GM18907 (cell line): ENCODE data around the gene ACACA.

Source experiments
- ATAC-seq: cut with Tn5 transposase; IDR thresholded peaks from one replicate; pipeline ENCODE4 v1.9.1; 2021; ENCODE audit warnings: mild to moderate bottlenecking, moderate library complexity; ENCODE audit not compliant: unreplicated experiment

ACACA gene

DNA sequence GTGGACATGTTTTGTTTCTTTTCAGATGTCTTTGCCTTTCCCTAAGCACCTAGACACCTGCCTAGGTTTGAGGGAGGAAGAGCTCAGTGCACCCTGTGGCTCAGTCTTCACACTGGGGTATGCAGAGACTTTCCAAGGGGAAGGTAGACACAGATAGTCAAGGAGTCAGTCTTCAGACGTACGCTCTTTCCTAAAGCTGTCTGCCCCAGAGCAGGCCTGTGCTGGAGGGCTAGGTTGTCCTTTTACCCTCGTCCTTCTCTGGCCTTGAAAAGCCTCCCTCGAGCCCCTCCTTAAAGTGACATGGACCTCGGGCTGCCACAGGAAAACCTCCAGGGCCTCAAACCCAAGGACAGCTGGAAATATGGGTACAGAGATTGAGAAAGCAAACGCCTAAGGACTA is 354.2 kb downstream of the ACACA start:
- ATAC-seq = no peak

DNA sequence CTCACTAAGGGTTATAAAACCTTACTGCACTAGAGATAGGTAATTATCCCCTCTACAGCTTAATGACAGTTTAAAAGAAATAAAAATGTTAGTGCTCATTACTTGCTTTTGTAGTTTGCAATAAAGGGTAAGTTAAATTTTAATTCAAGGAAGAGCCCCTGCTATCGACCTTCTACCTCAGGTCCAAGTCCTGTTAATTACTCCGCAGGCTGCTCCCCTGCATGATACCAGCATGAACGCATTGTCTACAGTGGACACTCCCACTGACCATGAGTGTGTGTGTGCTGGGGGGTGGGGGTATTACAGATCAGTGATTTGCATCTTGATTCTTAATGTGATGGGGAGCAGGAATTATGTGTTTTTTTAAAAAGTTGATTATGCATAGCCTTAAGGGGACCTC is 354.8 kb downstream of the ACACA start:
- ATAC-seq = no peak

DNA sequence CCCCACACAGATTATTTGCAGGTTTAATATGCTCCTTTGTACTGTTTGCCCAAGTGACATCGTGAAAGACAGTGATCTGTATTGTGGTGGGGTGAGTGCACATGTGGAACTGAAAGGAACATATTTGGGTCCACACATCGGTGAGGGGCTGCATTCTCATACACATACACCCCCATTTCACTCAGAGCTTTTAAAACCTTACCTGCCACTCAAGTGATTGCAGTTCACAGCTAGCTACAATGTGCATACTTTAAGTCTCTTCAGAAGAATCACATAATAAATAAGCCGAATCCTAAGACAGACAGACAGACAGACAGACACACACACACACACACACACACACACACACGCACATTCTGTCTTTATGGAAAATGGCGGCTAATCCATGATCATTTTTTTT is 355.3 kb downstream of the ACACA start:
- ATAC-seq = no peak

DNA sequence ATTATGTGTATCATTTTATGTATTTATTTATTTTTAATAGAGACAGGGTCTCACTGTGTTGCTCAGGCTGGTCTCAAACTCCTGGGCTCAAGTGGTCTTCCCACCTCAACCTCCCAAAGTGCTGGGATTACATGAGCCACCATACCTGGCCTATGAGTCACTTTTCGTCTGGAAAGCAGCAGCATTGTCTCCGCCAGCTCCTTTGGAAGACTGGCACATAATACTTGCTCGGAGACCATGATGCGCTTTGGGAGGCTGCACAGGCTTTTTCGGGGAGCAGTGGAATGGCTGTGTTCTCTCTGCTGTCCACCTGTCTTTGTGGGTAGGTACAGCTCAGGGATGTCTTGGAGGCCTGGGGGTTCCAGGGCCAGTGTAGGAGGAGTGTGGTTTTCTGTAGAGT is 355.7 kb downstream of the ACACA start:
- ATAC-seq = no peak

DNA sequence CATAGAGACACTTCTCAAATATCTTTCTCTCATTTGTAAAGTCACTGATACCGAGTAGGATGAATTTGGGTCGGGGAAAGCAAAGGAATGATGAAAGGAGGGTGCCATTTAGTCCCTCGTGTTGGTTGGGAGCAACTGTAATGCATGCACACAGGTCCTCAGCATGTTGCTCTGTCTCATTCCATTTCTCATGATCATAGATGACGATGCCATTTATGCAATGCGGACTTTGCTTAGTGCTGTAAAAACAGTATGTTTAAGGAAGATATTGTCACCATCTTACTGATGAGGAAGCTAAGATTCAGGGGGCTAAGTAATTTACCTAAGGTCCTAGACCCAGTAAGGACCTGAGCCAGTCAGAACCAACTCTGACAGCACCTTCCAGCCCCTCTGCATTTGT is 357.8 kb downstream of the ACACA start:
- no peak for ATAC-seq

DNA sequence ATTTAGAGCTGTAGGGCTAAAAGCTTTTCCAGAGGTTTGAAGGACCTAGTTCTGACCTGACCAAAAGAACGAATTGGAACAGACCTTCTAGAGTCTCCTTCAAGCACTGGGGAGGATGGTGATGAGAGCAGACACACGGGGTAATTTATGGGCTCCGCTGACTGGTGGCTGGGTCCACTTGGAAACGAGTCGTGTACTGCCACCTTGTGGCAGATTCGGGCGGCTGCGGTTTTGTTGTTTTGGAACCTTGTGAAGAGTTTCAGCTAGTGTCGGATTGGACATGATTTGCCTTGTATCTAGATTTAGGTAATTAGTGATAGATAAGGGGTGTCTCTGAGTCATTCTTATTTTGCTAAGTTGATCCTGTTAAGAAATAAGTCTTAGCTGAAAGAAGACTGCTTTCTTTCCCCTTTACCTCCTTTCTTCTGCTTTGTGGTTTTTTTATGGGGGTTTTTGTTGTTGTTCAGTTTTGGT is 359.0 kb downstream of the ACACA start:
- ATAC-seq = no peak

DNA sequence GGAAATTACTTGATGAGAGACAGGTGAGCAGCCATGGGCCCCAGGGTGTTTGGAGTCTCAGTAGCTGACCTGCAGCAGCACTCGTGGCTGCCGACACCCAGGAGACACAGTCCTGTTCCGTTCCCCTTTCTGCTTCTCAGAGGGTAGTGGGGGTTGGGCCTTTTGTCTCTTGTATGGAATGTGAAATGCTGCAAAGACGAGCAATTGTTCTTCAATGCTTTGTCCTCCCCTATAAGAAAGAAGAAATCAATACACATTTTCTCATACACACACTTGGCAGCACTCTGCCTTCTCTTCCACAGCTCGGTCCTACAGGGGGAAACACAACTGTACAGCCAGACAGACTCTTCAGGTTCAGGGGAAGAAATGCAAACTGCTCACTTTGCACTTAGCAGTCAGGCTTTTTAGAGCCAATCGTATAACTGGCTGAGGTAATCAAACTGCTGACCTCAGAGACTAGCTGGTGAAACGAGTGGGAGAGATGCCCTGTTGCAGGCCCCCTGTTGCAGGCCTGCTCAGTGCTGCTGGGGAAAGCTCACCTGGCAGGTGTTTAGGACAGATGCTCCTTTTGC is 361.2 kb downstream of the ACACA start:
- ATAC-seq = no peak

DNA sequence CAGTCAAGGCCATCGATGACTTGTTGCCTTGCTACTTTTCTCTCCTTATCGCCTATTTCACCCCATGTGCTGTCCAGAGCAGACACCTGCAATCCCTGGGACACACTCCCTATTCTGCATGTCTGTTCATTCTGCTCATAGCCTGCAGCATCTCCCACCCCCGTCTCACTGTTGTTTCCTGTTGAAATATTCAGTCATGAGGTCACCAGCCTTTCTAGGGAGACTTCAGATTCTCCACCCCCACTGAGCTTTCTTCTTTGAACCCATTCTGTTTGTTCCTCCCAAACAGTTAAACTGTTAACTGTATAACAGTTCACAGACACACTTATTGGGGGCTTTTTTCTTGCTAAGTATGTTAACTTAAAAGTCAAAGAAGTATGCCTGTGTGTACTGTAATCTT is 363.4 kb downstream of the ACACA start:
- ATAC-seq = no peak

DNA sequence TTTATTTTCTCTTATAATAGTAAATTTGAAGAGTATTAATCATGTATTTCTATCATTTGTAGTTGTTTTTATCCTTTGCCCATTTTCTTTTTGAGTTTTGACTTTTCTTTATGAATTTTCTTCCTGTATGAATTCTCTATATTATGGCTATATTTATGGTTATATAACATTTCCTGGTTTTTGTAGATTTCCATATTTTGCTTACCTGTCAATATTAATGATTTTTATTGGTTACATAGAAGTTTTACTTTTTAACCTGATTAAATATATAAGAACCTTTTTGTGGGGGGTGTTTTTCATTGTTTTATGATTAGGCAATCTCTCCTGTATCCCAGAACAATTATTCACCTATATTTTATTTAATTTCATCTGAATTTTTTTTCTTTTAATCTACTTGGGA is 364.7 kb downstream of the ACACA start:
- no peak for ATAC-seq

DNA sequence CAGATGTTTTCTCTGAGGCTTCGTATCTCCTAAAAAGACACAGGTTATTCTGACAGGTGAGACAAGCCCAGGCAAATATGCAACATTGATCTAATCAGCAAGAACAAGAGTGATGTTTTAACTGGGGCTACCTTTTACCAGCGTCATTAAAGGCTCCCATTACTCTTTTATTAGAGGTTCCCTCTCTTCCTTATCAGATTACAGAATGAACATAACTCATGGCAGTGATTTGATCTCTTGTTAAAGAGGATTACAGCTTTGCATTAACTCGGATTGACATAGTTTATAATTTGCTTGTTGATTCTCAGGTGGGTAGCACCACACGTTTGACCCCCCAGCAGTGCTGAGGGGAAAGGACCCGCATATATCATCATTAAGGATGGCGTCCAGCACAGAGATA is 367.4 kb downstream of the ACACA start:
- ATAC-seq = no peak

DNA sequence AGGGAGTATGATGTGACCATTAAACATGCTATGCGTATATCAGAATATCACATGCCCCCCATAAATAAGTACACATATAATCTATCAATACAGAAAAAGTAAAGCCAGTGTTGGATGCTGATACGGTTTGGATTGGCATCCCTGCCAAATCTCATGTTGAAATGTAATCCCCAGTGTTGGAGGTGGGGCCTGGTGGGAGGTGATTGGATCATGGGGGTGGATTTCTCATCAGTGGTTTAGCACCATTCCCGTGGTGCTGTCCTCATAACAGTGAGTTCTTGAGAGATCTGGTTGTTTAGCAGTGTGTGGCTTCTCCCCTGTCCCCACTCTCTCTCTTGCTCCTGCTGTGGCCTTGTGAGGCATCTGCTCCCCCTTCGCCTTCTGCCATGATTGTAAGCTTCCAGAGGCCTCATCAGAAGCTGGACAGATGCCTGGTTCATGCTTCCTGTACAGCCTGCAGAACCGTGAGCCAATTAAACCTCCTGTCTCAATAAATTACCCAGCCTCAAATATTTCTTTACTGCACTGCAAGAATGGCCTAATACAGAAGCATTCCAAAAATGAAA is 369.0 kb downstream of the ACACA start:
- no peak for ATAC-seq
